K562 (cell line): ENCODE data around the gene NPC1L1. TPM values are rescaled to one million over a fixed set of nuclear protein-coding genes. Genes with fewer than 3 reads are reported as not detected.

ENCODE experiments used
- ATAC-seq: fragments of 200-7000 bp; cut with Tn5 transposase; 3 replicates; pipeline ENCODE4 v1.9.1; 2020; ENCODE audit warnings: moderate library complexity
- BruUV-seq: library from RNA; stranded (reverse); fragments of 400-500 nt; replicated peaks from 2 replicates; lab custom pipeline; 2021; lab: Mats Ljungman, UMichigan
- CTCF ChIA-PET: fragments of 300-600 bp; formaldehyde crosslinking; extraction: SDS; loops from one replicate; lab custom pipeline; 2021; ENCODE audit warnings: low intra/inter-chr PET ratio; lab: Yijun Ruan, JAX
- POLR2A ChIA-PET: fragments of 300-600, 350-650 bp; sonication (Branson Sonifier 250); formaldehyde crosslinking; extraction: SDS; loops from one replicate; lab custom pipeline; 2021; ENCODE audit warnings: antibody characterized with exemption, inconsistent platforms; lab: Yijun Ruan, JAX
- DNase-seq, 4 experiments: peaks; one replicate each; pipeline versions ENCODE4 v3.0.0 to v3.0.0-alpha.2; 2011 to 2018; ENCODE audit warnings: low spot score in 3 of 4, mixed read lengths in 3 of 4; ENCODE audit errors: extremely low read depth in 1 of 4
- FAIRE-seq: peaks from 2 replicates; lab custom pipeline; 2011; peaks lifted over from hg19 to GRCh38; lab: Jason Lieb, UNC
- H2AFZ ChIP-seq: 2 replicates; pipeline ENCODE4 v1.6.0; 2011; ENCODE audit warnings: low read depth, low read length, control low read depth, inconsistent platforms
- H3K27ac ChIP-seq: fragments of 200-600 bp; 3 replicates; pipeline ENCODE4 v1.8.0; 2011; ENCODE audit warnings: low read depth, mild to moderate bottlenecking, control low read depth, inconsistent platforms, low read length, moderate library complexity, mixed read lengths; ENCODE audit errors: extremely low read depth
- H3K27me3 ChIP-seq, 2 experiments: fragments of 300-600 bp in 1 of 2; 2 replicates in 1 of 2; 3 replicates in 1 of 2; pipeline versions ENCODE4 v1.6.0 to v1.8.0; 2011; ENCODE audit warnings: inconsistent platforms in 2 of 2, low read length in 2 of 2, mild to moderate bottlenecking in 1 of 2, mixed read lengths in 1 of 2, moderate library complexity in 1 of 2; ENCODE audit not compliant: control insufficient read depth in 2 of 2, insufficient read depth in 2 of 2
- H3K36me3 ChIP-seq: fragments of 300-600 bp; 3 replicates; pipeline ENCODE4 v1.8.0; 2011; ENCODE audit warnings: mild to moderate bottlenecking, low read length, inconsistent platforms; ENCODE audit not compliant: control insufficient read depth, insufficient read depth
- H3K4me1 ChIP-seq, 2 experiments: fragments of 200-600 bp in 1 of 2; replicated peaks in 1 of 2; 2 replicates in 1 of 2; 3 replicates in 1 of 2; pipeline versions ENCODE4 v1.5.1 to v1.8.0; 2011; ENCODE audit warnings: inconsistent platforms in 2 of 2, low read length in 2 of 2, mild to moderate bottlenecking in 1 of 2, mixed read lengths in 1 of 2, moderate library complexity in 1 of 2; ENCODE audit not compliant: control insufficient read depth in 2 of 2, insufficient read depth in 2 of 2
- H3K4me2 ChIP-seq: 2 replicates; pipeline ENCODE4 v1.6.1; 2011; ENCODE audit warnings: low read length, control low read depth, inconsistent platforms, mixed read lengths; ENCODE audit not compliant: insufficient read depth
- H3K4me3 ChIP-seq: fragments of 200-600 bp; sonication (generic), shearing (Covaris generic); 2 replicates; pipeline ENCODE4 v1.5.1; 2016; ENCODE audit warnings: control low read depth, inconsistent platforms
- H3K79me2 ChIP-seq: fragments of 200-600 bp; 3 replicates; pipeline ENCODE4 v1.8.0; 2011; ENCODE audit warnings: low read length, inconsistent platforms; ENCODE audit not compliant: control insufficient read depth, insufficient read depth
- H3K9ac ChIP-seq, 2 experiments: 2 replicates each; pipeline versions ENCODE4 v1.6.0 to v1.6.1; 2011; ENCODE audit warnings: low read depth in 2 of 2, low read length in 2 of 2, control low read depth in 1 of 2, inconsistent platforms in 1 of 2, mild to moderate bottlenecking in 1 of 2, mixed read lengths in 1 of 2; ENCODE audit not compliant: insufficient read depth in 1 of 2
- H3K9me1 ChIP-seq: one replicate; pipeline ENCODE4 v1.6.0; 2011; ENCODE audit warnings: inconsistent platforms, mild to moderate bottlenecking, low read length, moderate library complexity; ENCODE audit not compliant: control insufficient read depth, insufficient read depth
- H3K9me3 ChIP-seq: replicated peaks from 2 replicates; pipeline ENCODE4 v1.5.1; 2011; ENCODE audit warnings: low read depth, low read length, inconsistent platforms; ENCODE audit not compliant: control insufficient read depth, insufficient read depth
- H4K20me1 ChIP-seq: replicated peaks from 2 replicates; pipeline ENCODE4 v1.6.1; 2011; ENCODE audit warnings: low read length, inconsistent platforms, mixed read lengths; ENCODE audit not compliant: control insufficient read depth, insufficient read depth
- ARNT ChIP-seq, 2 experiments: fragments of 450-650 bp; IDR thresholded peaks; 2 replicates each; pipeline ENCODE4 v1.6.1; 2016; ENCODE audit warnings: mild to moderate bottlenecking in 1 of 2
- CSDE1 ChIP-seq, 2 experiments: fragments of 450-650 bp; IDR thresholded peaks; 2 replicates each; pipeline ENCODE4 v1.6.1; 2016; ENCODE audit warnings: mild to moderate bottlenecking in 1 of 2
- EGR1 ChIP-seq: fragments of 450-650 bp; conservative IDR thresholded peaks from 2 replicates; pipeline ENCODE4 v1.6.1; 2017; ENCODE audit warnings: mild to moderate bottlenecking
- NEUROD1 ChIP-seq: fragments of 150-350 bp; IDR thresholded peaks from 2 replicates; pipeline ENCODE4 v1.6.1; 2014; ENCODE audit warnings: borderline replicate concordance, low read length, low read depth; ENCODE audit not compliant: partially characterized antibody
- NFYB ChIP-seq: IDR thresholded peaks from 2 replicates; pipeline ENCODE4 v1.6.1; 2011; ENCODE audit warnings: mild to moderate bottlenecking, moderate library complexity; ENCODE audit not compliant: insufficient read length; ENCODE audit errors: extremely low read depth
- ZNF133 ChIP-seq: fragments of 250-450 bp; sonication (Bioruptor Pico); IDR thresholded peaks from 2 replicates; pipeline ENCODE4 v1.4.0; 2020; ENCODE audit warnings: mild to moderate bottlenecking
- ZNF224 ChIP-seq: sonication (generic); formaldehyde crosslinking; IDR thresholded peaks from 2 replicates; pipeline ENCODE4 v1.8.0; 2022; ENCODE audit warnings: mild to moderate bottlenecking, missing genetic modification reagents
- ZNF384 ChIP-seq: IDR thresholded peaks from 2 replicates; pipeline ENCODE4 v1.6.1; 2012; ENCODE audit warnings: low read depth, low read length, improper control_type of control experiment
- WGBS: fragments of 100-300 bp; shearing (Covaris generic); methylation state at CpG from one replicate; pipeline ENCODE4 v1.1.6; 2016; ENCODE audit warnings: low coverage, mixed read lengths; ENCODE audit not compliant: insufficient coverage; ENCODE audit errors: missing lambda C conversion rate; 5-methylcytosine and 5-hydroxymethylcytosine counted together
- in situ Hi-C: fragments of 300-500 bp; cut with MboI; formaldehyde crosslinking; loops from 4 replicates; pipeline ENCODE4 v1.15.0; 2018; ENCODE audit warnings: inconsistent platforms, mixed read lengths
- intact Hi-C: fragments of 100-400 bp; cut with micrococcal nuclease; formaldehyde crosslinking; loops from 2 replicates; pipeline ENCODE4 v1.14.2; 2022
- polyA plus RNA-seq, 8 experiments: library from polyadenylated mRNA; depleted of rRNA in 4 of 8; stranded (reverse) in 5 of 8; unstranded in 3 of 8; fragments of >200 nt; fragmentation: Nextera tagmentation in 2 of 8; fragmentation: Illumina TruSeq in 1 of 8; extraction: Ambion mirVana in 2 of 8; extraction: Trizol in 1 of 8; gene quantifications; 2 replicates each; pipeline versions ENCODE4 v1.2.1 to v1.2.3, GENCODE V29; 2011 to 2014; ENCODE audit warnings: inconsistent platforms in 1 of 8, missing spikeins in 1 of 8
- total RNA-seq, 7 experiments: library from RNA; depleted of rRNA in 6 of 7; stranded (reverse); fragments of >200 nt in 6 of 7; fragmentation: Illumina TruSeq in 2 of 7; extraction: Trizol in 2 of 7; gene quantifications; 2 replicates each; pipeline versions ENCODE4 v1.2.1 to v1.2.3, GENCODE V29; 2011 to 2021; ENCODE audit warnings: low replicate concordance in 1 of 7
- TF ChIP-seq, protein P1 (sequence below): sonication (generic); formaldehyde crosslinking; IDR thresholded peaks from 2 replicates; pipeline ENCODE4 v1.8.0; 2022; ENCODE audit warnings: missing genetic modification reagents, mild to moderate bottlenecking, borderline replicate concordance

NPC1L1 gene
- total and polyA plus RNA-seq, 9 of the 15 experiments (the other 6 are each of a cell fraction or from before 2014, with no cell fraction given): 0.01 to 0.18 (median 0.07) TPM; not detected in 4

DNA sequence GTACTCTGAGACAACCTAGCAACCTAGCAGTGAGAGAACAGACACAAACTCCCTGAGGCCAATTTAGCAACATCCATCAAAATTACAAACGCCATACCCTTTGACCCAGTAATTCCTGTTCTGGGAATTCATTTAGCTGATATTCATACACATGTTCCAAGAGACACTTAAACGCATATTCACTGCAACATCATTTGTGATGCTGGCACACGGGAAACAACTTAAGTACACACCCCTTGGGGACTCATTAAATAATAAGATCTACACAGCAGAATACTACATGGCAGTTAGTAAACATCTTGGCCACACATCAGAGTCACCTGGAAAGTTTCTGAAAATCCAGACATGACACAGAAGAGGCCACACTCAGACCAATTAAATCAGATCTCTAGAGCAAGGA, 68.3 kb downstream of the NPC1L1 start:
- in situ Hi-C loops: loop anchor here (10.0 kb wide), 1 partner anchor 228 kb away; no protein-coding TSS in a partner anchor
- Histone ChIP-seq H4K20me1 (peaks cover 9% of the 10 kb centered on the region), H3K9me3 (no peaks in the 10 kb centered on the region; the same call in 1 of the 2 replicates), H3K4me3 (no peak overlapping the region), H3K4me2 (no peak overlapping the region), H3K27ac (no peak overlapping the region), H3K36me3 (peaks cover 65% of the 10 kb centered on the region), H3K9ac (no peak overlapping the region), H3K79me2 (peaks cover 38% of the 10 kb centered on the region; the same call in 2 of the 3 replicates), H3K27me3 (no peaks in the 10 kb centered on the region), H3K4me1 (peaks cover 4 to 7% of the 10 kb centered on the region in 2 experiments; a peak in 4 of 5 replicates), H2AFZ (no peak overlapping the region), H3K9me1 (no peaks in the 10 kb centered on the region)
- ChIA-PET CTCF (no interaction called here), POLR2A (interaction anchor here (0.7 to 1.4 kb wide), 2 partner anchors 11 to 17 kb away, joined by 3 read pairs; partner anchors contain the start of gene NUDCD3)
- no TSS peak for BruUV-seq
- ATAC-seq (no peak), FAIRE-seq (no peak), DNase-seq (no peak)
- 23% methylated on average over 3 of the region's 3 CpGs for WGBS
- TF ChIP-seq ZNF384 (no peak), NFYB (no peak), NEUROD1 (no peak), ZNF224 (CRISPR knock-in tag) (no peak), ZNF133 (CRISPR knock-in tag) (no peak), CSDE1 (IDR thresholded peaks at IDR 0.05) (no peak), EGR1 (no peak), ARNT (IDR thresholded peaks at IDR 0.05) (no peak)
- TF ChIP-seq, protein P1, sequence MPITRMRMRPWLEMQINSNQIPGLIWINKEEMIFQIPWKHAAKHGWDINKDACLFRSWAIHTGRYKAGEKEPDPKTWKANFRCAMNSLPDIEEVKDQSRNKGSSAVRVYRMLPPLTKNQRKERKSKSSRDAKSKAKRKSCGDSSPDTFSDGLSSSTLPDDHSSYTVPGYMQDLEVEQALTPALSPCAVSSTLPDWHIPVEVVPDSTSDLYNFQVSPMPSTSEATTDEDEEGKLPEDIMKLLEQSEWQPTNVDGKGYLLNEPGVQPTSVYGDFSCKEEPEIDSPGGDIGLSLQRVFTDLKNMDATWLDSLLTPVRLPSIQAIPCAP: no peak
- intact Hi-C loops: loop anchor here (10.0 kb wide), 1 partner anchor 98 kb away; no protein-coding TSS in a partner anchor
